ENCODE results near the gene GTF2A2. TPM values are rescaled to one million over a fixed set of nuclear protein-coding genes. Genes with fewer than 3 reads are reported as not detected.
"Not testable (repeated sequence)": the region's sequence is repeated elsewhere in the genome, so short reads cannot be mapped to it uniquely, and the experiment has no call there.

Gene GTF2A2
- total and polyA plus RNA-seq, 4 donors: 11.7 to 101 (median 27.2) TPM

- DNase-seq (ENCODE audit: low spot score): no peak
- no peak overlapping the region for H3K27ac ChIP-seq (ENCODE audit: low read depth in 1 of 2, low read length in 2 of 2)
- H3K9ac ChIP-seq (ENCODE audit: low read depth in 1 of 2, low read length in 2 of 2): no peak overlapping the region
- H3K36me3 ChIP-seq (ENCODE audit: control insufficient read depth in 4 of 4, insufficient read depth in 3 of 4, low read depth in 1 of 4, low read length in 3 of 4): peaks cover 2 to 34% (median 17%) of the 10 kb centered on the region in 4 donors
- no peak overlapping the region for H3K4me3 ChIP-seq (ENCODE audit: low read depth in 1 of 3, low read length in 3 of 3)
- WGBS: 96% methylated on average over 1 of the region's 1 CpG
- no peak for TF ChIP-seq EGR1 (IDR thresholded peaks at IDR 0.05; ENCODE audit: low read depth in 2 of 2)
- TF ChIP-seq ZBTB33 (IDR thresholded peaks at IDR 0.05): no peak
- TF ChIP-seq JUND (IDR thresholded peaks at IDR 0.05): no peak
- TF ChIP-seq NR2F2 (IDR thresholded peaks at IDR 0.05): no peak
- TF ChIP-seq FOXA2 (IDR thresholded peaks at IDR 0.05): no peak
- no peak for TF ChIP-seq REST (IDR thresholded peaks at IDR 0.05)
- TF ChIP-seq GABPA (IDR thresholded peaks at IDR 0.05 in 1 of 2, conservative IDR thresholded peaks at IDR 0.05 in 1 of 2): no peak
- no peak for TF ChIP-seq SP1 (IDR thresholded peaks at IDR 0.05)
- TF ChIP-seq CTCF (IDR thresholded peaks at IDR 0.05; ENCODE audit: low read depth, low read length, missing input control): no peak
- no peak for TF ChIP-seq RAD21 (IDR thresholded peaks at IDR 0.05)
- no peak for TF ChIP-seq RXRA (IDR thresholded peaks at IDR 0.05)
- no peak for TF ChIP-seq TAF1 (conservative IDR thresholded peaks at IDR 0.05)
- TF ChIP-seq HNF4G (IDR thresholded peaks at IDR 0.05): no peak
- no peak for TF ChIP-seq ATF3 (IDR thresholded peaks at IDR 0.05)
- TF ChIP-seq HNF4A (conservative IDR thresholded peaks at IDR 0.05): no peak
- no peak for TF ChIP-seq YY1 (IDR thresholded peaks at IDR 0.05)
- H3K4me1 ChIP-seq (ENCODE audit: control insufficient read depth in 4 of 4, insufficient read depth in 4 of 4, low read length in 3 of 4): no peaks in the 10 kb centered on the region
- H3K9me3 ChIP-seq (ENCODE audit: control insufficient read depth in 4 of 4, low read length in 3 of 4): no peaks in the 10 kb centered on the region
- no peaks in the 10 kb centered on the region for H3K27me3 ChIP-seq (ENCODE audit: control insufficient read depth in 4 of 4, insufficient read depth in 4 of 4, low read length in 3 of 4)
Observed at GRCh38 chr15:59646277-59646676, 11.0 kb downstream of the GTF2A2 start.

- DNase-seq (ENCODE audit: low spot score): not testable (repeated sequence)
- 96% methylated on average over 9 of the region's 9 CpGs for WGBS
- H3K36me3 ChIP-seq (ENCODE audit: control insufficient read depth in 4 of 4, insufficient read depth in 3 of 4, low read depth in 1 of 4, low read length in 3 of 4): peaks cover 2 to 37% (median 16%) of the 10 kb centered on the region in 4 donors
Observed at GRCh38 chr15:59645812-59646211, 11.5 kb downstream of the GTF2A2 start.

More at GRCh38 chr15:59645812-59646211, 11.5 kb downstream of the GTF2A2 start:
- H3K9me3 ChIP-seq (ENCODE audit: control insufficient read depth in 4 of 4, low read length in 3 of 4); H3K27me3 ChIP-seq (ENCODE audit: control insufficient read depth in 4 of 4, insufficient read depth in 4 of 4, low read length in 3 of 4); H3K4me3 ChIP-seq (ENCODE audit: low read depth in 1 of 3, low read length in 3 of 3); H3K4me1 ChIP-seq (ENCODE audit: control insufficient read depth in 4 of 4, insufficient read depth in 4 of 4, low read length in 3 of 4); H3K9ac ChIP-seq (ENCODE audit: low read depth in 1 of 2, low read length in 2 of 2); H3K27ac ChIP-seq (ENCODE audit: low read depth in 1 of 2, low read length in 2 of 2): not testable (repeated sequence)

All from liver (tissue), 9 donors.